NCI-H510A treated with DMSO at 0.1 percent for 48 hours (cell line): ENCODE measurements around the gene SEPTIN3.

Experiments
- DNase-seq: peaks from one replicate; lab custom pipeline; 2025; lab: John Stamatoyannopoulos, UW

The SEPTIN3 gene

DNA sequence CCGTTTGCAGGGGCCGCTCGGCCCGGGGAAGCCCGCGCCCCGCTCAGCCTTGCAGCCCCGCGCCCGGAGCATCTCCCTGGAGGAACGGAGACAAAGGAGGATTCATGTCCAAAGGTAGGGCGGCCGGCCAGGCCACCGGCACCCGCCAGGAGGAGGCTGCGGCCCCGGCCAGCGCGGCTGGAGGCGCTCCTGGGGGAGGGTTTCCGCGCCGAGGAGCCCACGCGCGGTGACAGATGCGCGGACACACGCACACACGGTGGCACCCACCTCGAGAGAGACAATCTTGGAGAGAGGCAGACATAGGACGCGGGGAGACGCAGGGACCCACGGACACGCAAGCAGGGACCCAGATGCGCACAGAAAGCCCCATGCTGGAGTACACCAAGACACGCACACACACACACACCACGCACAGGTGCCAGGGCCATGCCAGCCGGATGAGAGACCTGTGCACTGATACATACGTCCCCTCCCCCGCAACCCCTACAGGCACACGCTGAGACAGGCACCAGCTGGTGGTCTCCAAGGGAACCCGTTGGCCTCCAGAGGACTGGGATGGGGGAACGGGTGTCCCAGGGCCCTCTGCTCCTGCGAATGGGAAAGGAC, 7.8 kb downstream of the SEPTIN3 start:
- no peak for DNase-seq

DNA sequence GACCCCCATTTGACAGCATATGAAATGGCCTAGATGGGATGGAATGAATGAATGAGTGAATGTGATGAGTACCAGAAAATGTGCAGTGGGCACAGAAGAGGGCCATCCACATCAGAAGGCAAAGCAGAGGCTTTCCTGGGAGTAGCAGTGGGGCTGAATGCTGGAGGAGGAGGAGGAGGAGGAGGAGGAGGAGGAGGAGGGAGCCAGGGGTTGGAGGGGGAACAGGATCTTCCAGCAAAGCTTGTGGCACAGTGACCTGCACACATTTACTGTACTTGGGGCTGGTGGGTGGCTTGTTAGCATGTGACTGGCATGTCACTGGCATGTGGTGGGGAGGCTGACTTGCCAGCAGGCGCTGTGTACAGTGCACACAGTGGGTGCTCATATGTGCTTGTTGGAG, 9.5 kb downstream of the SEPTIN3 start:
- no peak for DNase-seq

DNA sequence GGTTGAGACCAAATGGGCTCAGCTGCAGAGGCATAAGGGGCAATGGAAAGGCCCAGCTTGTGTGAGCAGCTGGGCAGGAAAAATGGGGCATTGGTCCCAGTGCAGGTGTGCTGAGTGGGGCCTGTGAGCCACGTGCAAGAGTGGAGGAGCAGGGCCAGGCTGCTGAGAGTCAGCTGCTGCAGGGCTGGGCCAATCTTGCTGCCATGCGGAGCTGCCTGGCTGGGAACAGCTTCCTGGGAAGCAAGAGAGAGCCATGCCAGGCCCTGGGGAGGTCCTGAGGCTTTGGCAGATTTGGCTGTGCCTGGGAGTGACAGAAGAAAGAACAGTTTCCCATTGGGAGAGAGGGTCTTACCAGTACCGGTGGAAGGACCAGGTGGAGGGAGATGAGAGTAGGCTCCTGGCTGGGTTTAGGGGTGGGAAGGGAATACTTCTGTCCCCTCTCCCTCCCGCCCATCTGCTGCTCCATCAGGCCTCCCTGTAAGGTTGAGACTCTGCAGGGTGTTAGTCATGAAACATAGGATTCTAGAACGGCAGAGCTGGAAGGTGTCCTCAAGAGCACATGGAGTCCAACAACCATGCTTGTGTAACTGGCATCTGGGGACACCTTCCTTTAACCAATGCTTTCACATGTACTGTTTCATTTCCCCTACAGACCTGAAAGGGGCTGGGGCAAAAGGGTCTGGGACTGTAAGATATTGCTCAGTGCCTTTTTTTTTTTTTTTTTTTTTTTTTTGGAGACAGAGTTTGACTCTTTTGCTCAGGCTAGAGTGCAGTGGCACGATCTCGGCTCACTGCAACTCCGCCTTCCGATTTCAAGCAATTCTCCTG, 10.4 kb downstream of the SEPTIN3 start:
- DNase-seq, result no peak

DNA sequence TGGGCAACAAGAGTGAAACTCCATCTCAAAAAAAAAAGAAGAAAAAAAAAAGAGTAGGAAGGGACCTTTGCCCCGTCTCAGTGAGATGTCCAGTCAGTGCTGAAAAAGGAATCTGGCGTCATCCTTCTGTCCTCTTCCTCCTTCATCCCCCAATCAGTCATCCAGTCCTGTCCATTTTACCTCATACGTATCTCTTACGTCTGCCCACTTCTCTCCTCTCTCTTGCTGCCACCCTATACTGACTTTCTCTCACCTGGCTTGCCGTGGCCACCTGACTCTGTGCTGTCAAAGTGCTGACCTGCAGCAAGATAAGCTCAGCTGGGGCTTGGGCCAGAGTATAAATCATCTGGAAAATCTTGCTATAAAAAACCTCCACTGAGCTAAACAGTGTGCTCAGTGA, 13.6 kb downstream of the SEPTIN3 start:
- no peak for DNase-seq

DNA sequence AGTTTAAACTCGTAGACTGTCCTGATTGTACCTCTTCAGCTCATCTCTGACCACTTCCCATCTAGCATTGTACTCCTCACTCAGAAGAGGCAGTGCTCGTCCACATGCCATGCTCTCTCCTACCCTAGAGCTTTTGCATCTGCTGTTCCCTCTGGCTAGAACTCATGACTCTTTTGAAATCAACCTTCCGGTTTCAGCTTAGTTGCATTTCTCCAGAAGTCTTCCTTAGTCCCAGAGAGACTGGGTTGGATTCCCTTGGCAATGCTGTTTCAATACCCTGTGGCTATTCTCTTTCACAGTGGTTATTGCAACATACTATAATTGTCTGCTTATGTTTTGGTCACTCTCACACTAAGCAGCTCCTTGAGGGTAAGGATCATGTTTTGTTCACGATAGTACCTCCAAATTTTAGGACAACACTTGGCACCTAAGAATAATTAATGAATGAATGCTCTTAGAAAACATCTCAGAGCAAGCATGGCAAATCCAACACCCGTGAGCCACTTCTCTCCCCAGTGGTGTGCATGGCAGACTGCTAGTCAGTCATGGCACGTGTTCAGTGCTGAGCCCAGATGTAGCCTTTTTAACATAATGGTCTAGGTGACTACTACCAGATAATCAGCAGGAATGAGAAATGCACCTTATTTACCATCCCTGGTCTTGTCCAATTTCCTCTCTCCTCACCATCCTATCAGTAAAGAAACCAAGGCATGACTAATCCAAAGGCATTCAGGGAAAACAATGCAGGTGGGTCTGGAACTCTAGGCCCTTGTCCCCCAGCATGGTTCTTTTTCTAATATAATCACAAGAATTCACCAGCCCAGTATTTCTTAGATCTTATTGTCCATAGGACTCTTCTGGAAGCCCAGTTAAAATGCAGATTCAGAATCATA, 14.5 kb downstream of the SEPTIN3 start:
- DNase-seq, result no peak

DNA sequence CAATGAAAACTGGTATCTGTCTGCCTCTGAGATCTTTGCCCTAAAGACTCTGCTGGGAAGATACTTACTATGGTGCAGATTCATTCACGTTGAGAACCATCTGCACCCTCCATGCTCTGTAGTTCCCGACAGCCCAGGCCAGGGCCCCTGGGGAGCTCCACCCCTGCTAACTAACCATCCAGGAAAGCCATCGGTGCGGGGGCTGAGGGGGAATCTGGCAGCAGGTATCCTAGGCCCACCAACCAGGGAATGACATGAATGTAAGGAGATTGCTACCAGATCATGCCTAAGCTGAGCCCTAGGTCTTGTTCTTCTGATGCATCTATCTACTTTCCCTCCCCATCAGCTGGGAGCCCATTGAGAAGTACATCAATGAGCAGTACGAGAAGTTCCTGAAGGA, 18.0 kb downstream of the SEPTIN3 start:
- no peak for DNase-seq

DNA sequence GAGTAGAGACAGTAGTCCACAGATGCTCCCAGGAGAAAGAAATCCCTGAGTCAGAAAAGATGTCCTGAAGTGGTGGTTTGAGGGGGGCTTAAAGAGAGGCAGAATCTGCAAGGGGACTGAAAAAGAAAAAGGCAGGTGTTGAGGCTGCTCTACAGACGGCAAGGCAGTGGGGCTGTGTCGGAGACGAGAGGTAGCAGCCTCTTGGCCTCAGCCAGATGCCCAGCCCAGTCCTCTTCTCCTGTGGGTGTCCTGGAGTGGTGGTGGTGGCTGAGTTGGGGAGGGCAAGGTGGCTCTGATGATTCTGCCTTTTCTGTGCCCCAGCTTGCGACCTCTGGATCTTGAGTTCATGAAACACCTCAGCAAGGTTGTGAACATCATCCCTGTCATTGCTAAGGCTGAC, 20.0 kb downstream of the SEPTIN3 start:
- DNase-seq, result no peak

DNA sequence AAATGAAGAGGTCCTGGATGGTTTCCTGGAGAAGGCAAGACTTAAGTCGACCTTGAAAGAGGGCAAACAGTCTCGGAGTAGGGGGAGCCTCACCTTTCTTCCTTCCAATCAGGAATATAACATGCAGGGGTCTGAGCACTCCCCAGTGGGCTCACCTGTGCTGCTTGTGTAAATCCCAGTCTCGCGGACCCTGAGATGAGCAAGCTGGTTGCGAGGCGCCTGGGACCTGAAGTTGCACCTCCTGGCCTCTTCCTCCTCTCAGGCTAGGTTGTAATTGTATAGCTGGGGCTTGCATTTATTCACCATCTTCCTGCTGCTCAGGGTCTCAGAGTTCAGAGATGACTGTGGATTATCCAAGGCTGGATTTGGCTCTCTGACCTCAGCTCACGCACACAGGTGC, 21.9 kb downstream of the SEPTIN3 start:
- no peak for DNase-seq

DNA sequence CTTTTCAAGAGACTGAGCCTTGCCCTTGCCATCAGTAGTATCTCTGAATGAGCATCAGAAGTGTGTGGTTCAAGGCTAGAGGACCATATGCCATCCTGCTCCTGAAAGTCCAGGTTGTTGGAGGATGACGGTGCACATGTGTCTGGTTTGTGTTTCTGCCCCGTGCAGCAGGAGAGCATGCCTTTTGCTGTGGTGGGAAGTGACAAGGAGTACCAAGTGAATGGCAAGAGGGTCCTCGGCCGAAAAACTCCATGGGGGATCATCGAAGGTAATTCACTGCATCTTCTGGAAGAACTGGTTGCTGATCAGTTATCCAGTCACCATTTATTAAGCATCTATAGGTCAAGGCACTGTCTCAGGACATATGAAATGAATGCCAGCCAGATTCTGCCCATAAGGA, 23.3 kb downstream of the SEPTIN3 start:
- DNase-seq, result no peak

DNA sequence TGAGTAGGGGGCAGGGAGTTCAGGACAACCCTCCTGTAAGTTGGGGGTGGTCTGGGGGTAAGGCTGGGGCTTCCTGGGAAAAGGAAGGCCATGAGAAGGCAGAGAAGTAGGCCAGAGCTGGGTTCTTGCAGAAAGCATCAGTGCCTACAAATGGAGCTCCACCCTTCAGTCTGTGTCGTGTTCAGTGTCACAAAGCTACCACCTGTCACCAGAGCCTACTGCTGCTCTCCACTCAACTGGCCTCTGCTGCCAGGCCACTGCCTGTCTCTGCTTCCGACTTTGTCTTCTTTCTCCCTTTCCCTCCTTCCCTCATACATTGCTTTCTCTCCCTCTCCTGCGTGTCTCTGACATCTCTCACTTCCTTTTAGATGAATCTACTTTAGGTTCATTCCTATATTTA, 26.0 kb downstream of the SEPTIN3 start:
- no peak for DNase-seq

DNA sequence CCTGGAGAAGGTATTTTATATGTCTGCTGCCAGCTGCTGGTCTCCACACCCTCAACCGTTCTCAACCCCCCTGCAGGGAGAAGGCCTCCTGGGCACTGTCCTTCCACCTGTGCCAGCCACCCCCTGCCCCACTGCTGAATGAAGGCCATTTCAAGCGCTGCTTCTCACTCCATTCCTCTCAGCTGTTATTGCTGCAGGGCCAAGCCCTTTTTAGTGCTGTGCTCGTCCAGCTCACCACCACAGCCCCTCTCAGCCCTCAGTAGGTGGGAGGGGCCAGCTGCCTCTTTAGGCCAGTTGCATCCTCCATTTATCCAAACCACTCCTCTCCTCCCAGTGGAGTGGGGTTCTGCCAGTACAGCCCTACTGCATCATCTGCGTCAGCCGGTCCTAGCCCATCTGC, 27.6 kb downstream of the SEPTIN3 start:
- DNase-seq, result no peak

DNA sequence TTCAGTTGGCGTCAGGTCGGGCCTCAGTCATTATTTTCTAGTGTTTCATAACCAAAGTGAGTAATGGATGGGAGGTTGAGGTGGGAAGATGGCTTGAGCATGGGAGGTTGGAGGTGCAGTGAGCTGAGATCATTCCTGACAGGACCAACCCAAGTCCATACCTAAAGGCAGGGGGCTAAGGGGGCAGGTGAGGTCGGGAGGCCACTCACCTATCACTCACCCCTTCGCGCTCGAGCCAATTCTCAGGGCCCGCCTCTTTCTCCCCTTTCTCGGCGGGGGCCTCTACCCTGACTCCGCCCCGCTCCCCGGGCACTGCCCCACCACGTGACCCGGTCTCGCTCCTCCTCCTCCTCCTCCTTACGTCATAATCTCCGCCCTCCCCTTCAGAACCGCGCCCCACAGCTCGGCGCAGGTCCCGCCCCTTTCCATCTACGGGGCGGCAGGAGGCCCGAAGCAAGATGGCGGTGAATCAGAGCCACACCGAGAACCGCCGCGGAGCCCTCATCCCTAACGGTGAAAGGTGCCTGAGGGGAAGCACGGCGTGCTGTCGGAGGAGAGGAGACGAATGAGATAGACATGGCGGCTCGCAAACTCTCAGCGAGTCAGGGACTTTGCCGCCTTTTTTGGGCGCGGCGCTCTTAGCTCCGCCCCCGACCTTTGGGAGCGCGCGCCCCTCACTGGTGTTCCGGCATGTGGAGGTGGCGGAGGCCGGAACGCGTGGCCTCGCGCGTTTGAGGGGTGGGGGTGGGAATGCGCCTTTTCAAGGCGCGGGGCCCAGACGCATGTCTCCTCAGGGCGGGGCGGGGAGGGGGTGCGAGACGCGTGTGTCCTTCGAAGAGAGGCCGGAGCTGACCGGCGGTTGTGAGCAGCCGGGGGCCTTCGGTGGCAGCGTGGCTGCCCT, 29.4 kb downstream of the SEPTIN3 start, which contains the start of gene WBP2NL:
WBP2NL (plus strand) TSS at position 428 of the 901 bp plus-strand sequence; CDS start at position 459, 31 bp downstream.
- no peak for DNase-seq

DNA sequence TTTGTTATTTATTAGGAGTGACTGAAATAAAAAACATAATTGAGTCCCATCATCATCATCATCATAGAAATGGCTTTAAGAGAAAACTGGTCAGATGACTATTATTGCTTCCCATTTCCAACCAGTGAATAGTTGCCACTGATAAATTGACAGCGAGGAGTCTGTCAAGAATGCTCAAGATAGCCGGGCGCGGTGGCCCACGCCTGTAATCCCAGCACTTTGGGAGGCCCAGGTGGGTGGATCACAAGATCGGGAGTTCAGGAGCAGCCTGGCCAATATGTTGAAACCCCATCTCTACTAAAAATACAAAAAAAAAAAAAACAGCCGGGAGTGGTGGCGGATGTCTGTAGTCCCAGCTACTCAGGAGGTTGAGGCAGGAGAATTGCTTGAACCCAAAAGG, 31.2 kb downstream of the SEPTIN3 start:
- no peak for DNase-seq

DNA sequence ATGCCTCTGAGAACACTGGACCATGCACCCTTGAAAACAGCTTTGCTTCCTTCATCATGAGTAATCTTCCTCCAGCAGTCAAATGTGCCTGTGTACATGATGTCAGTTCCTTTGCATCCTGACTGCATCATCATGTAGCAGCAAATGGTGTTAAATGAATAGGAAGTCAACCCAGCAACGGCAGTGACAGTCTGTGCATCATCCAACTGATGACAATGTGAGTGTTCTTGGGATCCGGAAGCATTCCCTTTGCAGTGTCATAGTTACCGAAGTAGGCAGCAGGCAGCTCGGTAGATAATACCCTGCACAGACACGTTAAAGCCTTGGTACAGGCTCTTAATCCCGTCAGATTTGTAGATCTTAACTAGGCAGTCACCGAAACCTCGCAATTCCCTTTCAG, 31.9 kb downstream of the SEPTIN3 start:
- no peak for DNase-seq

DNA sequence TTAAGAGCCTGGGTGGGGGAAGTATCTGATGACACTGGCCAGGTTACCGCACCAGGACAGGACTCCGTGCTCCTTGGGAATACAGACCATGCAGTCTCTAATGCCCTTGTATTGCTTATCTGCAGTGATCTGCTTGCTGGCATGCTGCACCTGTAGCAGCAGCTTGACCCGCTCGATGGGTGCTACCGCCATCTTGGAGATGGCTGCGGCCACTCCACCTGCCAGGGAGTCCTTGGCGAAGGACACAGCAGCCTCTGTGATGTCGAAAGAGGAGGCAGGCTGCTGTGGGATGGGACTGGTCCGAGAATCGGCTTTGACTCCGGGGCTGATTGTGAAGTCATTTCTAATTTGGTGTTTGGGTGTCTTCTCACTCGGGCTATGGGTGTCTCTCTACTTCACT, 32.5 kb downstream of the SEPTIN3 start:
- DNase-seq, result no peak

DNA sequence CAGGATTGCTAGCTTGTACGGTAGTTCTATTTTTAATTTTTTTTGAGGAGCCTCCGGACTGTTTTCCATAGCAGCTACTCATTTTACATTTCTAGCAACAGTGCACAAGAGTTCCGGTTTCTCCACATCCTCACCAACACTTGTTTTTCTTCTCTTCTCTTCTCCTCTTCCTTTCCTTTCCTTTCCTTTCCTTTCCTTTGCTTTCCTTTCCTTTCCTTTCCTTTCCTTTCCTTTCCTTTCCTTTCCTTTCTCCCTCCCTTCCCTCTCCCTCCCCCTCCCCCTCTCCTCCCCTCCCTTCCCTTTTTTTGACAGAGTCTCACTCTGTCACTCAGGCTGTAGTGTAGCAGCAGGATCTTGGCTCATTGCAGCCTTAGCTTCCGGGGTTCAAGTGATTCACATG, 38.7 kb downstream of the SEPTIN3 start:
- no peak for DNase-seq

DNA sequence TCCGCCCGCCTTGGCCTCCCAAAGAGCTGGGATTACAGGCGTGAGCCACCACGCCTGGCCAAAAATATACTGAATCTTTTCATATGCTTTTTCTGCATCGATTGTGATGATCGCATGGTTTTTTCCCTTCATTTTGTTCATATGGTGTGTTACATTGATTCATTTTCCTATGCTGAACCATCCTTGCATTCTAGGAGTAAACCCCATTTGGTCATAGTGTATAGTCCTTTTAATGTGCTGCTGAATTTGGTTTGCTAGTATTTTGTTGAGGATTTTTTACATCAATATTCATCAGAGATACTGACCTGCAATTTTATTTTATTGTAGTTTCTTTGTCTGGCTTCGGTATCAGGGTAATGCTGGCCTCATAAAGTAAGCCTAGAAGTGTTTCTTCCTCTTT, 41.5 kb downstream of the SEPTIN3 start:
- DNase-seq, result no peak

DNA sequence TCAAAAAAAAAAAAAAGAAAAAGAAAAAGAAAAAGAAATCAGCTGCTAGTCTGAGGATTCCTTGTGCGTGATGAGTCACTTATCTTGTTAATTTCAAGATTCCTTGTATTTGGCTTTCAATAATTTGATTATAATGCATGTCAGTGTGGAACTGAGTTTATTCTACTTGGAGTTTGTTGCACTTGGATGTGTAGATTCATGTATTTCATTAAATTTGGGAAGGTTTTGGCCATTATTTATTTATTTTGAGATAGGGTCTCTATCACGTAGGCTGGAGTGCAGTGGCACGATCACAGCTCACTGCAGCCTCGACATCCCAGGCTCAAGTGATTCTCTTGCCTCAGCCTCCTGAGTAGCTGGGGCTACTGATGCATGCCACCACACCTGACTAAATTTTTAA, 44.1 kb downstream of the SEPTIN3 start:
- no peak for DNase-seq

DNA sequence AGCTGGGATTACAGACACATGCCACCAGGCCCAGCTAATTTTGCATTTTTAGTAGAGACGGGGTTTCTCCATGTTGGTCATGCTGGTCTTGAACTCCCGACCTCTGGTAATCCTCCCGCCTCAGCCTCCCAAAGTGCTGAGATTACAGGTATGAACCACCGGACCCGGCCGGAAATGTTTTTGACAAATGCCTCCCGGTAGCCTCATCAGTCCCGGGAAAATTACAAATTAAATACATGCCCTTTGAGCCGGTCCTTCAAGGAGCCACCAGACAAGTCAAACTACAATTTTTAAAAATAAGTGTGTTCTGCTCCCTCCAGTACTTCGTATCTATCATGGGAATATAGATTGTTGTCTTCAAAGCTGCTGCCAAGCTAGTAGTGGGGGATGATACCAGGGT, 46.9 kb downstream of the SEPTIN3 start:
- no peak for DNase-seq

DNA sequence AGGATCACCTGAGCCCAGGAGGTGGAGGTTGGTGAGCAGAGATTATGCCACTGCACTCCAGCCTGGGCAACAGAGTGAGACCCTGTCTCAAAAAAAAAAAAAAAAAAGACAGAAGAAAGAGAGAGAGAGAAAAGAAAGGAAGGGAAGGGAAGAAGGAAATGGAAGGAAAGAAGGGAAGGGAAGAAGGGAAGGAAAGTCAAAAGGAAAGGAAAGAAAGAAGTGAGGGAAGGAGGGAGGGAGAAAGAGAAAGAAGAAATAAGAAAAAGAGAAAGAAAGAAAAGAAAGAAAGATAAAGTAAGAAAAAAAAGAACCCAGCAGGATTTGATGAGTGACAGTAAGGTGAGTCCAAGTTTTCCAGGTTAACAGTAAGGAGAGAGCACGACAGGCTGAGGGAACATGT, 49.0 kb downstream of the SEPTIN3 start:
- no peak for DNase-seq
